Erythroblast (primary cell): ENCODE results near the gene CRB1.

Experiments
- DNase-seq, 2 experiments: peaks; one replicate each; lab custom pipeline; 2025; lab: John Stamatoyannopoulos, UW
- GATA1 ChIP-seq: IDR thresholded peaks from 2 replicates; pipeline ENCODE4 v1.6.1; 2011; ENCODE audit warnings: low read depth, mild to moderate bottlenecking, control low read depth, low read length, moderate library complexity
- POLR2A ChIP-seq: IDR thresholded peaks from 2 replicates; pipeline ENCODE4 v1.6.1; 2011; ENCODE audit warnings: mild to moderate bottlenecking, low read length

Gene CRB1

DNA sequence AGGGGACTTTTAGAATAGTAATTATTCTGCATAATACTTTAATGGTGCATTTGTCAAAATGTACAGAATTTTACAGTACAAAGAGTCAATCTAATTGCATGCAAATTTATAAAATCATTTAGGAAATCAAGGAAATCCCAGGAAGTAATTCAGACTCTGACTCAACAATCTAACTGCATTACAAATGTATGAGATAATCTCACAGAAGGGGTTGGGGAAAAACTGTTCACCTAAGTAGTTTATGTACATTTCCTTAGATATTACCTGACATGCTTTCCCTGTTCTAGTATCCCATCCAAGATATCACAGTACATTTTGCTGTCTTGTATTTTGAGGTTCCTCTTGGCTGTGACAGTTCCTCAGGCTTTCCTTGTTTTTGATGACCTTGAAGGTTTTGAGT, 4.7 kb downstream of the CRB1 start:
- DNase-seq, result no peak
- no peak for TF ChIP-seq GATA1
- no peak for TF ChIP-seq POLR2A

DNA sequence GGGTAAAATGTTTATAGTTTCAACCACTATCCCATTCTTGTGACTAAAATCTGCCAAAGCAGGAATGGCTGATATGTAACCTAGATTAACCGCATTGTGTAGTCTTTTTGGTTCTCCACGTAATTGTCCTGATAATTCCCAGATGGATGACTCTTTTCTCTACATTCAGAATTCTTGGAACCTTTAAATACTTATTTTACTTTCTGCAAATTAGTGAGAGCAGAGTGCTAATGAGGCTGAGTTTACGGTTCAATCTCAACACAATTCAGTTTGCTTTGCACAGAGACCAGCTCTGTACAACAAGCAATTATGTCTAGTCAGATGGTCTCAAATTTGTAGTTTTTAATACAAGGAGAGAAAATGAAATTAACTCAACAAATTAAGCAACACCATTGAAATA, 9.1 kb downstream of the CRB1 start:
- DNase-seq, result no peak
- TF ChIP-seq POLR2A, result no peak
- TF ChIP-seq GATA1, result no peak

DNA sequence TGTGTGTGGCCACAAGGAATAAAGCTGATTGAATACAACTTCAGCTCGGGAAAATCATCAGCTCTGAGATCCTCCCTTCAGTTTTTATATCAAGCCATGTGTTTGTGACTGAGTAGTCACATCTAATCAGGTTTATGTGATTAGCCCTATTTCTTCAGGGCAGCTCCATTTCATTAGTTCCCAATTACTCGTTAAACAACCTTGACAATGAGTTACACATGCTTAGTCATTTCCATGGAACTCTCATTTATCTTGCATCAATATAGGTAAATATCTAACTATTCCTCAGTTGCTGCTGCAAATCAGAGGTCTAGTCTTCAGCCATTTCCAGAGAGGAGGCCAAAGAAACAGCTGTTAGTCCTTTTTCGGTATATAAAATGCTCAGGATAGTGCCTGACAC, 16.3 kb downstream of the CRB1 start:
- TF ChIP-seq POLR2A, result no peak
- TF ChIP-seq GATA1, result no peak

DNA sequence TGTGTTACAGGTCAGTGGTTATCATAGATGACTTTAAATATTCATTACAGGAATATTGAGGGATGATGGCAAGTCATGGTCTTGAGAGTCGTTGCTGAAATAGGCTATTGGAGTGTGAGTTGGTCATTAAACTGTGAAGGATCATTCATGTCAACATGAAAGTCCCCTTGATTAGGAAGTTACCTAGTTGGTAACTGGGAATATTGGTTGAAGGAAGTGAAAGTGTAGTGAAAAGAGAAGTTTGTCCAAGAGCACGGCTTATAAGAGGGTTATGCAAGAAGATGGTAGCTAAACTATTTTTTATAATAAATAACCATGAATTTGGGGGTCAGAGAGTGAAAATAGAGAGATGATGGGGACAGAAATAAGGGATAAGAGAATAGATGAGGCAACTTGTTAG, 16.9 kb downstream of the CRB1 start:
- no peak for DNase-seq
- TF ChIP-seq POLR2A (no peak), GATA1 (no peak)

More for the DNA sequence above, 16.3 kb downstream of the CRB1 start:
- no peak for DNase-seq

- DNase-seq, result no peak
- TF ChIP-seq GATA1 (no peak), POLR2A (no peak)
These were observed 17.6 kb downstream of the CRB1 start for GRCh38 chr1:197285526-197286205.

DNA sequence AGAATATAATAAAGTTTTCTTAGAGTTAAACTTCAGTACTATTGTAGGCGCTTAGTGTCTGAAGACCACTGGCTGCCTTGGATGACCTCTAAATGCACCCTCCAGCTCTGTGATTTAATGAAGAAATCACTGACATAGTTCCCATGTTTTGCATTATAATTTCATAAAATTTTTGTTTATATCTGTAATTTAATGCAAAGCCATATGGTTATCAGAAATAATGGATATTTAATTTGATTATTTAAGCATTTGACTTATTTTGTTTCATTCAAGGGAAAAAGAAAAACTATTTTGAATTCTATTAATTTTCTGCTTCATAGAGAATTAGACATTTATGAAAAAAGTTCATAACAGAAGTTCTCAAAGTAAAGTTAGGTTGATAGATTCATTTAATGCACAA, 18.6 kb downstream of the CRB1 start:
- TF ChIP-seq GATA1 (no peak), POLR2A (no peak)
- no peak for DNase-seq

DNA sequence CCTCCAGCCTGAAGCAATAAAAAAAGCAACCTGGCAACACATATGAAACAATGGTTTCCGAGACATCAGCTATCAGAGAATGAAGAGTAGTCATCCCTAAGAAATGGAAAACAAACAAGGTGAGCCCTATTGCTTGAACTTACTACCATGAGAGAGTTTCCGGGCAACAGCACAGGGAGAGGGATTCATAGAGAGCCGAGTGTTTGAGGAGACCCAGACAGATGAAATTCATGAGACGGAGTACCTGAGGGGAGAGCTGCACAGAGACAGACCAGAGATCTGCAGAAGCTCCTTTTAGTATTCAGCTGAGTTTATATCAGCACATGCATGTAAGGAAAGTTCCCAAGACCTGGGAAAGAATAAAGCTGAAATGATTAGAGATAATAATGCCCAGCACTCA, 19.8 kb downstream of the CRB1 start:
- TF ChIP-seq GATA1 (no peak), POLR2A (no peak)
- DNase-seq, result no peak

DNA sequence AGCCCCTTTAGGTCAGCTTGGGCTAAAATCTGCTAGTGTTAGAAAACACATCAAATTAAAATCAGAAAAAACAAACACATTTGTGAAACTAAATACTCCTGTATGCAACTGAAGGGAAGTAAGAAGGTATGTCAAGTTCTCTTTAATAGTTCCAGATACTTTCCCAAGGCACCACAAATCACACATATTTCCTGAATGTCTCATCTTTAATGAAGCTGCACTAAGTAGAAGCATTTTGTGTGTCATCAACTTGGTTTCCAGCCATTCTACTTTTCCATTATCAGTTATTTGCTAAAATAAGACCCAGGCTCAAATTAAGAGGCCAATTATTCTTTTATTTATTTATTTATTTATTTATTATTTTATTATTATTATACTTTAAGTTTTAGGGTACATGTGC, 34.7 kb downstream of the CRB1 start:
- TF ChIP-seq GATA1 (no peak), POLR2A (no peak)
- no peak for DNase-seq

DNA sequence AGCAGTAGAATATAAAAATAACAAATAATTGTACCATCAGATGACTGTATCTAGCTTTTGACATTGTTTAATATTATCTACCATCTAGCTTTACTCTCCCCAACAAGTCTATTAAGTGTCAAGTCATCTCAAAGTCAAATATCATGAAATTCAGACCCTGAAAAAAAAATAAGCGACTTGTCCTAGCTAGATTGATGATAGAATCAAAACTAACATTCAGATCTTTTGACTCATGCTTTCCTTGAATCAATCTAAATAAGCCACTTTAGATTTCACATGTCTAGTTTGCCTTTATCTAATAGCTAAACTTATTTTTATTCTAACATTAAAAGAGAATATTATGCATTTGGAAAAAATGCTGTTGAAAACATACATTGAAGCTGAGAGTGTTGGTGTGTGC, 35.4 kb downstream of the CRB1 start:
- DNase-seq, result no peak
- TF ChIP-seq POLR2A (no peak), GATA1 (no peak)

DNA sequence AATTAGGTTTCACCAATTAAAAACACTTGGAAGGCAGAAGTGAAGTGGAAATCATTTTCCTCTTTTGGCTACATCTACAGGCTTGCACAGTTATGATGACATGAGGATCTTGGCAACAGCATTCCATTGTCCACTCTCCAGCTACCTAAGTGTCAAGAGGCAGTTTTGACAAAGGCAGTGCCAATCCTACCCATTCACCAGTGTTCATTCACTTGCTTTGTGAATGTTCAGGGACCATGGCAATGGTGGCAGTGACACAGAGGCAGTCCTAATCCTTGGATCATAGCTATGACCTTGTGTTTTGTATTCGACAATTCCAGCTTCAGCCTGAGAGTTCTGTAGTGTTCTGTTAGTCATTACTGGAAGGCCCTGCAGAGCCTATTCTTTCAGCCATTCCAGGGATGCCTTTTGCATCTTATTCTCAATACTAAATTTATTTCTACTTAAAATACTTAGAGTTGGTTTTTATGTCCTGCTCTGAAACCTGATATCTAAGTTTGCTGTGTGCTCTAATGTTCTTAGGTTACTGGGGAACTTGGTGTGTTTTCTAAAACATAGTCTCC, 36.7 kb downstream of the CRB1 start:
- TF ChIP-seq POLR2A (no peak), GATA1 (no peak)
- DNase-seq, result no peak

- no peak for DNase-seq
- TF ChIP-seq POLR2A (no peak), GATA1 (no peak)
These were observed 37.9 kb downstream of the CRB1 start for GRCh38 chr1:197305925-197306324.

DNA sequence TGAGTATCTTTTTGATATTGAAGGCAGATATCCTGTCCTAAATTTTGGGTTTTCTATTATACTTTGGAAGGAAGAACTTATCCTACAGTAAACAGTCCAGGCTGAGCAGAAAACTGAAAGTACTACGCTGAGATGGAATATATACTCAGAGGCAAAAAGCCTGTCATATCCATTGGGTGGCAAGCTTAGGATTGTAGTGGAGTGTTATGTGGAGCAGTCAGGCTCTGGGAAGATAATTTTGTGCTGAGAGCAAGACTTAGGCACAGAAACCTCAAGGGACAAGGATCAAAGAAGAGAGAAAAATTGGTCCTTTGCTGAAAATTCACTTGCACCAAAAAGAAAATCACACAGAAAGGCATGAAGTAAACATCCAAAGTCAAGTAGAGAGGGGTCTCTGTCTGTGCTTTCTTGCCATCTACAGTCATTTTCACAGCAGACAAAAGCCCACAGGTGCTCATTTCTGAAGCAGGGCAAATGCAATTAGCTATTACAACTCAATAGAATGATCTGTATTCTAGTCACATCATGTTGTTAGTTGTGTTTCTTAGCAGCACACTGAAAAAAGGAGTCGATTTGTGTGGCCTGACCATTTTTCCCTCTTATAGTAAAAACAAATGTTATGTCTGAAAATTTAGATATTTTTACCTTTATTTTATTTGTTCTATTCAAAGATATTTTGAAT, 38.5 kb downstream of the CRB1 start:
- no peak for DNase-seq
- TF ChIP-seq POLR2A, result no peak
- TF ChIP-seq GATA1, result no peak

DNA sequence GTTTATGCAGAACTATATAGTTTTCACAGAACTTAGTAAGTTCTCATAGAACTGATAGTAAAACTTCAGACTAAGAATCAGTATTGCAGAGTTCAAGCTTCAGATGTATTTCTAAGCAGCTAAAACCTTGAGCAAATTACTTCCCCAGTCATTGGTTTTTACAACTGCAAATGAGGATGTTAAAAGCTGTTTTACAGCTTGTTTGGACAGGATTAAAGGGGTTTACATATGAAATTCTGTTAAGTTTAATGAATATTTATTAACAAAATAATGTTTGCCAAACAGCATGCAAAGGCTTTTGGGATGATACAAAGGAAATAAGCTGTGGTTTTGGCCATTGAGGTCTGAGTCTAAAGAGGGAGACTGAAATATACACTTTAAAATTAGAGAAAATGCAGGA, 39.1 kb downstream of the CRB1 start:
- DNase-seq, result no peak
- TF ChIP-seq GATA1 (no peak), POLR2A (no peak)

- no peak for TF ChIP-seq GATA1
- no peak for TF ChIP-seq POLR2A
- no peak for DNase-seq
These were observed 39.5 kb downstream of the CRB1 start for GRCh38 chr1:197307551-197307950.
